ENCODE data around the gene OSBPL3. TPM values are rescaled to one million over a fixed set of nuclear protein-coding genes. Genes with fewer than 3 reads are reported as not detected.

The OSBPL3 gene
- total RNA-seq, 1 donor from 2014 or later: 43.8 TPM

- no peak for DNase-seq (ENCODE audit: low read depth)
Observed at GRCh38 chr7:24863626-24864025, 116.4 kb downstream of the OSBPL3 start.

GRCh38 chr7:24862461-24862860 lies 117.5 kb downstream of the OSBPL3 start:
- no peak for DNase-seq (ENCODE audit: low read depth)

- DNase-seq (ENCODE audit: low read depth): no peak
Observed at GRCh38 chr7:24861336-24861735, 118.6 kb downstream of the OSBPL3 start.

GRCh38 chr7:24860611-24861010 lies 119.4 kb downstream of the OSBPL3 start:
- DNase-seq (ENCODE audit: low read depth): no peak

- DNase-seq (ENCODE audit: low read depth): peak; percentile 43
Observed at GRCh38 chr7:24858108-24858977, 121.6 kb downstream of the OSBPL3 start.

GRCh38 chr7:24857623-24858022 lies 122.4 kb downstream of the OSBPL3 start:
- no peak for DNase-seq (ENCODE audit: low read depth)

GRCh38 chr7:24854866-24855265 lies 125.1 kb downstream of the OSBPL3 start:
- no peak for DNase-seq (ENCODE audit: low read depth)

GRCh38 chr7:24851786-24852185 lies 128.2 kb downstream of the OSBPL3 start:
- DNase-seq (ENCODE audit: low read depth): peak; percentile 66

GRCh38 chr7:24848878-24849277 lies 131.1 kb downstream of the OSBPL3 start:
- no peak for DNase-seq (ENCODE audit: low read depth)

- DNase-seq (ENCODE audit: low read depth): no peak
Observed at GRCh38 chr7:24847754-24848153, 132.2 kb downstream of the OSBPL3 start.

- DNase-seq (ENCODE audit: low read depth): no peak
Observed at GRCh38 chr7:24843821-24844434, 136.1 kb downstream of the OSBPL3 start.

- DNase-seq (ENCODE audit: low read depth): peak; percentile 82
Observed at GRCh38 chr7:24842449-24843241, 137.3 kb downstream of the OSBPL3 start.

- DNase-seq (ENCODE audit: low read depth): no peak
Observed at GRCh38 chr7:24842029-24842428, 137.9 kb downstream of the OSBPL3 start.

GRCh38 chr7:24840563-24840962 lies 139.4 kb downstream of the OSBPL3 start:
- DNase-seq (ENCODE audit: low read depth): no peak

GRCh38 chr7:24836084-24836483 lies 143.9 kb downstream of the OSBPL3 start:
- no peak for DNase-seq (ENCODE audit: low read depth)

GRCh38 chr7:24835643-24836042 lies 144.3 kb downstream of the OSBPL3 start:
- no peak for DNase-seq (ENCODE audit: low read depth)

- DNase-seq (ENCODE audit: low read depth): no peak
Observed at GRCh38 chr7:24834128-24834798, 145.7 kb downstream of the OSBPL3 start.

- DNase-seq (ENCODE audit: low read depth): no peak
Observed at GRCh38 chr7:24833549-24833948, 146.4 kb downstream of the OSBPL3 start.

GRCh38 chr7:24831240-24831639 lies 148.7 kb downstream of the OSBPL3 start:
- DNase-seq (ENCODE audit: low read depth): no peak

- no peak for DNase-seq (ENCODE audit: low read depth)
Observed at GRCh38 chr7:24830440-24831050, 149.4 kb downstream of the OSBPL3 start.

GRCh38 chr7:24829787-24830186 lies 150.2 kb downstream of the OSBPL3 start:
- no peak for DNase-seq (ENCODE audit: low read depth)

All from renal cortical epithelial cell (primary cell).